OCI-LY3 (cell line): ENCODE measurements around the gene PDE4D.

Experiments
- EZH2phosphoT487 ChIP-seq: fragments of 200-600 bp; shearing (Covaris generic); IDR thresholded peaks from 2 replicates; pipeline ENCODE4 v1.6.1; 2018; ENCODE audit warnings: antibody characterized with exemption, mixed run types, low read depth
- TF ChIP-seq, protein P1 (sequence below): fragments of 200-600, 300-600 bp; sonication (generic); IDR thresholded peaks from 2 replicates; pipeline ENCODE4 v1.5.1; 2014; ENCODE audit warnings: antibody characterized with exemption, low read length, low read depth

DNA sequence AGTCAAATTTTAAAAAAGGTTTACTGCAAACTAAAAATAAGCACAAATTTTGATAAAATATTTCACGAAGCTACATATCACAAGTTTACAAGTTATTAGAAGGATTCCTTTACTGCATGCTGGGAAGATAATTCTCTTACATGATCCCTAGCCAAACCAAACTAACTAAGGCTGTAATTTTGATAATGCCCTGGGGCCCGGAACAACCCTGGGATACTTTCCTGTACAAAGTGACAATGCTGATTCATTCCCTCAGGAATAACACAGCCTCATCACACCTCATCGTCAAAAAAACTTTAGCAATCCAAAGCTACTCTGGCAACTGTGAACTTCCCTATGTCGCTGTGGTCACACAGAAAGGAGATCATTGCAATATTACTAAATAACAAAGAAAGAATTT is 907.8 kb downstream of the PDE4D start:
- TF ChIP-seq, protein P1, sequence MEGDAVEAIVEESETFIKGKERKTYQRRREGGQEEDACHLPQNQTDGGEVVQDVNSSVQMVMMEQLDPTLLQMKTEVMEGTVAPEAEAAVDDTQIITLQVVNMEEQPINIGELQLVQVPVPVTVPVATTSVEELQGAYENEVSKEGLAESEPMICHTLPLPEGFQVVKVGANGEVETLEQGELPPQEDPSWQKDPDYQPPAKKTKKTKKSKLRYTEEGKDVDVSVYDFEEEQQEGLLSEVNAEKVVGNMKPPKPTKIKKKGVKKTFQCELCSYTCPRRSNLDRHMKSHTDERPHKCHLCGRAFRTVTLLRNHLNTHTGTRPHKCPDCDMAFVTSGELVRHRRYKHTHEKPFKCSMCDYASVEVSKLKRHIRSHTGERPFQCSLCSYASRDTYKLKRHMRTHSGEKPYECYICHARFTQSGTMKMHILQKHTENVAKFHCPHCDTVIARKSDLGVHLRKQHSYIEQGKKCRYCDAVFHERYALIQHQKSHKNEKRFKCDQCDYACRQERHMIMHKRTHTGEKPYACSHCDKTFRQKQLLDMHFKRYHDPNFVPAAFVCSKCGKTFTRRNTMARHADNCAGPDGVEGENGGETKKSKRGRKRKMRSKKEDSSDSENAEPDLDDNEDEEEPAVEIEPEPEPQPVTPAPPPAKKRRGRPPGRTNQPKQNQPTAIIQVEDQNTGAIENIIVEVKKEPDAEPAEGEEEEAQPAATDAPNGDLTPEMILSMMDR = no peak
- TF ChIP-seq EZH2phosphoT487 = no peak
